Caco-2 (cell line): Measurements from ENCODE around the gene MSLN. TPM values are rescaled to one million over a fixed set of nuclear protein-coding genes. Genes with fewer than 3 reads are reported as not detected.
A peak's percentile ranks its signal among the peaks of the same experiment; 100 is the strongest.

Experiments
- BruUV-seq: library from RNA; stranded (reverse); fragments of 400-500 nt; replicated peaks from 2 replicates; lab custom pipeline; 2021; lab: Mats Ljungman, UMichigan
- CTCF ChIA-PET: fragments of 300-600 bp; sonication (Branson Sonifier 250); formaldehyde crosslinking; loops from one replicate; lab custom pipeline; 2022; ENCODE audit warnings: antibody characterized with exemption; lab: Charles Lee
- POLR2A ChIA-PET: fragments of 300-600 bp; sonication (Branson Sonifier 250); formaldehyde crosslinking; loops from one replicate; lab custom pipeline; 2022; ENCODE audit warnings: antibody characterized with exemption; lab: Charles Lee
- DNase-seq, 2 experiments: peaks; one replicate each; pipeline versions ENCODE4 v3.0.0 to v3.0.0-alpha.2; 2020 to 2022
- H3K27me3 ChIP-seq: replicated peaks from 2 replicates; pipeline ENCODE4 v1.6.0; 2011; ENCODE audit warnings: low read length; ENCODE audit not compliant: control insufficient read depth, insufficient read depth
- H3K36me3 ChIP-seq: 2 replicates; pipeline ENCODE4 v1.5.1; 2011; ENCODE audit warnings: low read length; ENCODE audit not compliant: control insufficient read depth, insufficient read depth
- H3K4me1 ChIP-seq: fragments of 250-450 bp; sonication (Bioruptor Pico); 2 replicates; pipeline ENCODE4 v1.5.1; 2020; ENCODE audit warnings: mild to moderate bottlenecking
- H3K4me3 ChIP-seq: 2 replicates; pipeline ENCODE4 v1.5.1; 2011; ENCODE audit warnings: low read depth, mild to moderate bottlenecking, control low read depth, low read length
- H3K9me3 ChIP-seq: fragments of 250-450 bp; sonication (Bioruptor Pico); 2 replicates; pipeline ENCODE4 v1.5.1; 2020; ENCODE audit warnings: mild to moderate bottlenecking, moderate library complexity
- H3K27ac Mint-ChIP-seq: one replicate; pipeline ENCODE4 v1.8.0; 2022; ENCODE audit warnings: mixed read lengths; ENCODE audit not compliant: unreplicated experiment
- H3K27me3 Mint-ChIP-seq: one replicate; pipeline ENCODE4 v1.8.0; 2022; ENCODE audit warnings: mixed read lengths; ENCODE audit not compliant: insufficient read depth, unreplicated experiment
- H3K36me3 Mint-ChIP-seq: one replicate; pipeline ENCODE4 v1.8.0; 2022; ENCODE audit warnings: mild to moderate bottlenecking, mixed read lengths; ENCODE audit not compliant: insufficient read depth, unreplicated experiment
- H3K4me1 Mint-ChIP-seq: one replicate; pipeline ENCODE4 v1.8.0; 2022; ENCODE audit warnings: low read depth, mixed read lengths; ENCODE audit not compliant: unreplicated experiment
- H3K4me3 Mint-ChIP-seq: one replicate; pipeline ENCODE4 v1.8.0; 2022; ENCODE audit warnings: mild to moderate bottlenecking, moderate library complexity, mixed read lengths; ENCODE audit not compliant: unreplicated experiment
- H3K9me3 Mint-ChIP-seq: one replicate; pipeline ENCODE4 v1.8.0; 2022; ENCODE audit warnings: mixed read lengths; ENCODE audit not compliant: unreplicated experiment
- CTCF ChIP-seq, 2 experiments: fragments of 200-600 bp in 1 of 2; IDR thresholded peaks; 1 replicate in 1 of 2; 2 replicates in 1 of 2; pipeline versions ENCODE4 v1.5.1 to v1.8.0; 2011 to 2022; ENCODE audit warnings: antibody characterized with exemption in 1 of 2, control low read depth in 1 of 2, inconsistent platforms in 1 of 2, low read depth in 1 of 2, low read length in 1 of 2, mild to moderate bottlenecking in 1 of 2, moderate library complexity in 1 of 2; ENCODE audit not compliant: insufficient read depth in 1 of 2, severe bottlenecking in 1 of 2, unreplicated experiment in 1 of 2
- intact Hi-C: fragments of 100-400 bp; cut with micrococcal nuclease; formaldehyde crosslinking; loops from one replicate; pipeline ENCODE4 v1.10.0; 2022; ENCODE audit not compliant: unreplicated experiment
- total RNA-seq: library from RNA; stranded (reverse); gene quantifications from 2 replicates; pipeline ENCODE4 v1.2.3, GENCODE V29; 2022

MSLN gene
- total RNA-seq, 1 experiment from 2014 or later = 0.36 TPM

GRCh38 chr16:749010-749409 is 11.5 kb upstream of the MSLN start:
- H3K27ac Mint-ChIP-seq = no peak overlapping the region
- no peak for TF ChIP-seq CTCF (IDR thresholded peaks at IDR 0.05; ENCODE audit: insufficient read depth in 1 of 2, low read depth in 1 of 2, low read length in 1 of 2, severe bottlenecking in 1 of 2, unreplicated experiment in 1 of 2)
- BruUV-seq = no TSS peak
- CTCF ChIA-PET = interaction anchor here (0.7 to 1.2 kb wide), 3 partner anchors 12 to 52 kb away, joined by 3 to 4 read pairs (median 3); partner anchors contain the start of genes CHTF18, GNG13 and RPUSD1
- no peaks in the 10 kb centered on the region for H3K36me3 ChIP-seq
- intact Hi-C loops = no loop called here
- POLR2A ChIA-PET = interaction anchor here (0.7 kb wide), 1 partner anchor 19 kb away, joined by 3 read pairs; no protein-coding TSS in a partner anchor
- H3K9me3 Mint-ChIP-seq = no peaks in the 10 kb centered on the region
- H3K36me3 Mint-ChIP-seq = peaks cover 4% of the 10 kb centered on the region
- H3K9me3 ChIP-seq = no peaks in the 10 kb centered on the region
- no peak overlapping the region for H3K4me3 ChIP-seq
- peaks cover 7% of the 10 kb centered on the region for H3K4me1 Mint-ChIP-seq
- H3K4me1 ChIP-seq = peaks cover 6% of the 10 kb centered on the region
- H3K27me3 Mint-ChIP-seq = no peaks in the 10 kb centered on the region
- no peak overlapping the region for H3K4me3 Mint-ChIP-seq
- H3K27me3 ChIP-seq = no peaks in the 10 kb centered on the region
- no peak for DNase-seq

GRCh38 chr16:750485-750884 is 10.0 kb upstream of the MSLN start:
- peaks cover 6% of the 10 kb centered on the region for H3K4me1 ChIP-seq
- CTCF ChIA-PET = interaction anchor here (0.7 kb wide), 1 partner anchor 47 kb away, joined by 3 read pairs; no protein-coding TSS in a partner anchor
- H3K27me3 Mint-ChIP-seq = no peaks in the 10 kb centered on the region
- intact Hi-C loops = no loop called here
- DNase-seq = no peak
- no peak overlapping the region for H3K4me3 ChIP-seq
- no peaks in the 10 kb centered on the region for H3K36me3 ChIP-seq
- H3K27ac Mint-ChIP-seq = no peak overlapping the region
- peaks cover 4% of the 10 kb centered on the region for H3K36me3 Mint-ChIP-seq
- peaks cover 7% of the 10 kb centered on the region for H3K4me1 Mint-ChIP-seq
- BruUV-seq = no TSS peak
- H3K9me3 ChIP-seq = no peaks in the 10 kb centered on the region
- no peaks in the 10 kb centered on the region for H3K9me3 Mint-ChIP-seq
- TF ChIP-seq CTCF (IDR thresholded peaks at IDR 0.05; ENCODE audit: insufficient read depth in 1 of 2, low read depth in 1 of 2, low read length in 1 of 2, severe bottlenecking in 1 of 2, unreplicated experiment in 1 of 2) = no peak
- H3K27me3 ChIP-seq = no peaks in the 10 kb centered on the region
- no peak overlapping the region for H3K4me3 Mint-ChIP-seq
- POLR2A ChIA-PET = interaction anchor here (0.6 kb wide), 1 partner anchor 638 kb away, joined by 4 read pairs; no protein-coding TSS in a partner anchor

GRCh38 chr16:751152-752006 is 9.2 kb upstream of the MSLN start:
- Mint-ChIP-seq H3K27ac (peak overlapping the region; percentile 27), H3K4me1 (peaks cover 7% of the 10 kb centered on the region), H3K27me3 (no peaks in the 10 kb centered on the region), H3K36me3 (peaks cover 4% of the 10 kb centered on the region), H3K4me3 (no peak overlapping the region), H3K9me3 (no peaks in the 10 kb centered on the region)
- no peak overlapping the region for H3K4me3 ChIP-seq
- H3K27me3 ChIP-seq = no peaks in the 10 kb centered on the region
- no peak for DNase-seq
- TF ChIP-seq CTCF (IDR thresholded peaks at IDR 0.05; ENCODE audit: insufficient read depth in 1 of 2, low read depth in 1 of 2, low read length in 1 of 2, severe bottlenecking in 1 of 2, unreplicated experiment in 1 of 2) = no peak
- BruUV-seq = no TSS peak
- no peaks in the 10 kb centered on the region for H3K9me3 ChIP-seq
- intact Hi-C loops = no loop called here
- ChIA-PET POLR2A (interaction anchor here (1.0 kb wide), 1 partner anchor 30 kb away, joined by 3 read pairs; the partner anchor contains the start of gene ANTKMT), CTCF (no interaction called here)
- peaks cover 6% of the 10 kb centered on the region for H3K4me1 ChIP-seq
- H3K36me3 ChIP-seq = no peaks in the 10 kb centered on the region
